Osteocyte (in vitro differentiated cells): ENCODE data around the gene KHDC1. TPM values are rescaled to one million over a fixed set of nuclear protein-coding genes. Genes with fewer than 3 reads are reported as not detected.

ENCODE experiments used
- DNase-seq: peaks from one replicate; pipeline ENCODE4 v3.0.0; 2021; ENCODE audit warnings: mixed read lengths; ENCODE audit not compliant: unreplicated experiment; ENCODE audit errors: extremely low spot score
- H3K27ac Mint-ChIP-seq: one replicate; pipeline ENCODE4 v1.8.0; 2021; ENCODE audit warnings: mild to moderate bottlenecking, mixed read lengths; ENCODE audit not compliant: unreplicated experiment
- H3K27me3 Mint-ChIP-seq: one replicate; pipeline ENCODE4 v1.8.0; 2021; ENCODE audit warnings: mixed read lengths; ENCODE audit not compliant: unreplicated experiment
- H3K36me3 Mint-ChIP-seq: one replicate; pipeline ENCODE4 v1.8.0; 2021; ENCODE audit warnings: mixed read lengths; ENCODE audit not compliant: unreplicated experiment
- H3K4me1 Mint-ChIP-seq: one replicate; pipeline ENCODE4 v1.8.0; 2021; ENCODE audit warnings: mixed read lengths; ENCODE audit not compliant: unreplicated experiment
- H3K4me3 Mint-ChIP-seq: one replicate; pipeline ENCODE4 v1.8.0; 2021; ENCODE audit warnings: mild to moderate bottlenecking, moderate library complexity, mixed read lengths; ENCODE audit not compliant: unreplicated experiment
- H3K9me3 Mint-ChIP-seq: one replicate; pipeline ENCODE4 v1.8.0; 2021; ENCODE audit warnings: mixed read lengths; ENCODE audit not compliant: unreplicated experiment
- total RNA-seq: library from RNA; stranded (reverse); gene quantifications from 2 replicates; pipeline ENCODE4 v1.2.1, GENCODE V29; 2021
- TF ChIP-seq, protein P1 (sequence below): fragments of 200-600 bp; sonication (generic); IDR thresholded peaks from 2 replicates; pipeline ENCODE4 v1.5.0; 2021; ENCODE audit warnings: antibody characterized with exemption, mild to moderate bottlenecking, moderate library complexity

KHDC1 gene
- total RNA-seq, 1 donor from 2014 or later, result 4.5 TPM

DNA sequence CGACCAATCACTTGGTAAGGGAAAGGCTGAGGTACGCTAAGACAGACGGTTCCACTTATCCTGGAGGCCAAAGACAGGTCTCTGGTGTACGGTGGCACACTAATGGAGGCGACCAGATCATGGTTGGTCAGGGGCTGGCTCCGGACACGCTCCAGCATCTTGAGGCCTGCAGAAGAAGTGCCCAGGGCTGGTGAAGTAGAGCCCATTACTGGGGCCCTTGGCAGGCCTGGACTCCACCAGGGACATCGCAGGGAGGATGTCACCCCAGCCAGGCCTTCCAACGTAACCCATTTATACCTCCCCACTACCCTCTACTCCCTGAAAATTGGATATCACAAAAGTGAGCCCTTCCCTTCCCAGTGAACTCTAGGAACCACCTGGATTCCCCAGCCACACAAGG is 53.9 kb downstream of the KHDC1 start:
- Mint-ChIP-seq H3K27me3 (no peaks in the 10 kb centered on the region), H3K27ac (no peak overlapping the region), H3K4me3 (no peak overlapping the region), H3K9me3 (no peaks in the 10 kb centered on the region), H3K36me3 (no peaks in the 10 kb centered on the region), H3K4me1 (no peaks in the 10 kb centered on the region)
- TF ChIP-seq, protein P1, sequence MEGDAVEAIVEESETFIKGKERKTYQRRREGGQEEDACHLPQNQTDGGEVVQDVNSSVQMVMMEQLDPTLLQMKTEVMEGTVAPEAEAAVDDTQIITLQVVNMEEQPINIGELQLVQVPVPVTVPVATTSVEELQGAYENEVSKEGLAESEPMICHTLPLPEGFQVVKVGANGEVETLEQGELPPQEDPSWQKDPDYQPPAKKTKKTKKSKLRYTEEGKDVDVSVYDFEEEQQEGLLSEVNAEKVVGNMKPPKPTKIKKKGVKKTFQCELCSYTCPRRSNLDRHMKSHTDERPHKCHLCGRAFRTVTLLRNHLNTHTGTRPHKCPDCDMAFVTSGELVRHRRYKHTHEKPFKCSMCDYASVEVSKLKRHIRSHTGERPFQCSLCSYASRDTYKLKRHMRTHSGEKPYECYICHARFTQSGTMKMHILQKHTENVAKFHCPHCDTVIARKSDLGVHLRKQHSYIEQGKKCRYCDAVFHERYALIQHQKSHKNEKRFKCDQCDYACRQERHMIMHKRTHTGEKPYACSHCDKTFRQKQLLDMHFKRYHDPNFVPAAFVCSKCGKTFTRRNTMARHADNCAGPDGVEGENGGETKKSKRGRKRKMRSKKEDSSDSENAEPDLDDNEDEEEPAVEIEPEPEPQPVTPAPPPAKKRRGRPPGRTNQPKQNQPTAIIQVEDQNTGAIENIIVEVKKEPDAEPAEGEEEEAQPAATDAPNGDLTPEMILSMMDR, result no peak
- no peak for DNase-seq

DNA sequence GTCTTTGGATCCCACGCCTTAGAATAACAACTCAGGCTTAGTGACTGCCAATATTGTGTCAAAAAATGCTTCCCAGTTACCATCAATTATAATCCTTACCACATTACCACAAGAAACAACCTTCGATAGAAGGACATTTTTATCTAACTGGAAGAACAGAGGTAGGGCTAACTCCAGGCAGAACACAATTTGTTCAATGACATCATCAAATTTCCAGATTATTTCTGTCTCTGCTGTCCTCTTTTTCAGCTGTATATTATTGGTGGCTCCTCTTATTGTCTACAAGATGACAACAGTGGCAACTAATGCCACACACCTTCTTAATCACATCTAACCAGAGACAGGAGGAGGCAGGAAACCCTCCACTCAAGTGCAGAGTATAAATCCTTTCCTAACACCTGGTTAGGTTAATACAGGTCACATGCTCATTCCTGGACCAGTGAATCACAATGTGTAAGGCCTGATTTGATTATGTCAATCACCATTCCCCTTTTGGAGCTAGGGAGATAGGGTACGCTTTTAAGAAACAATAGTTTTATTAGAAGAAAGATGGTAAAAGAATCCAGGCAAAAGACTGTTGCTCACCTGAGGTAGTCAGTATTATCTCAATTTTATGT is 55.7 kb downstream of the KHDC1 start:
- no peaks in the 10 kb centered on the region for H3K9me3 Mint-ChIP-seq
- H3K36me3 Mint-ChIP-seq, result no peaks in the 10 kb centered on the region
- no peak for DNase-seq
- TF ChIP-seq, protein P1, result no peak
- H3K27me3 Mint-ChIP-seq, result no peaks in the 10 kb centered on the region
- H3K27ac Mint-ChIP-seq, result no peak overlapping the region
- H3K4me3 Mint-ChIP-seq, result no peak overlapping the region
- H3K4me1 Mint-ChIP-seq, result no peaks in the 10 kb centered on the region

- no peaks in the 10 kb centered on the region for H3K4me1 Mint-ChIP-seq
- no peak overlapping the region for H3K27ac Mint-ChIP-seq
- no peaks in the 10 kb centered on the region for H3K36me3 Mint-ChIP-seq
- H3K9me3 Mint-ChIP-seq, result no peaks in the 10 kb centered on the region
- no peaks in the 10 kb centered on the region for H3K27me3 Mint-ChIP-seq
- DNase-seq, result no peak
- no peak overlapping the region for H3K4me3 Mint-ChIP-seq
- TF ChIP-seq, protein P1, result no peak
Measured at GRCh38 chr6:73204252-73204651, 58.7 kb downstream of the KHDC1 start.

GRCh38 chr6:73203098-73203497 is 59.9 kb downstream of the KHDC1 start:
- Mint-ChIP-seq H3K4me3 (no peak overlapping the region), H3K4me1 (no peaks in the 10 kb centered on the region), H3K9me3 (no peaks in the 10 kb centered on the region), H3K36me3 (no peaks in the 10 kb centered on the region), H3K27me3 (no peaks in the 10 kb centered on the region), H3K27ac (no peak overlapping the region)
- no peak for DNase-seq
- TF ChIP-seq, protein P1, result no peak

- Mint-ChIP-seq H3K4me3 (no peak overlapping the region), H3K27ac (no peak overlapping the region), H3K9me3 (no peaks in the 10 kb centered on the region), H3K36me3 (no peaks in the 10 kb centered on the region), H3K27me3 (no peaks in the 10 kb centered on the region), H3K4me1 (no peaks in the 10 kb centered on the region)
- DNase-seq, result no peak
- TF ChIP-seq, protein P1, result no peak
Measured at GRCh38 chr6:73200735-73201134, 62.3 kb downstream of the KHDC1 start.
